DMS53 treated with DMSO at 0.1 percent for 48 hours (cell line): ENCODE data around the gene LIF.
"Not testable (repeated sequence)": the region's sequence is repeated elsewhere in the genome, so short reads cannot be mapped to it uniquely, and the experiment has no call there.

ENCODE experiments used
- DNase-seq: peaks from one replicate; lab custom pipeline; 2025; ENCODE audit not compliant: unreplicated experiment; lab: John Stamatoyannopoulos, UW

LIF gene

DNA sequence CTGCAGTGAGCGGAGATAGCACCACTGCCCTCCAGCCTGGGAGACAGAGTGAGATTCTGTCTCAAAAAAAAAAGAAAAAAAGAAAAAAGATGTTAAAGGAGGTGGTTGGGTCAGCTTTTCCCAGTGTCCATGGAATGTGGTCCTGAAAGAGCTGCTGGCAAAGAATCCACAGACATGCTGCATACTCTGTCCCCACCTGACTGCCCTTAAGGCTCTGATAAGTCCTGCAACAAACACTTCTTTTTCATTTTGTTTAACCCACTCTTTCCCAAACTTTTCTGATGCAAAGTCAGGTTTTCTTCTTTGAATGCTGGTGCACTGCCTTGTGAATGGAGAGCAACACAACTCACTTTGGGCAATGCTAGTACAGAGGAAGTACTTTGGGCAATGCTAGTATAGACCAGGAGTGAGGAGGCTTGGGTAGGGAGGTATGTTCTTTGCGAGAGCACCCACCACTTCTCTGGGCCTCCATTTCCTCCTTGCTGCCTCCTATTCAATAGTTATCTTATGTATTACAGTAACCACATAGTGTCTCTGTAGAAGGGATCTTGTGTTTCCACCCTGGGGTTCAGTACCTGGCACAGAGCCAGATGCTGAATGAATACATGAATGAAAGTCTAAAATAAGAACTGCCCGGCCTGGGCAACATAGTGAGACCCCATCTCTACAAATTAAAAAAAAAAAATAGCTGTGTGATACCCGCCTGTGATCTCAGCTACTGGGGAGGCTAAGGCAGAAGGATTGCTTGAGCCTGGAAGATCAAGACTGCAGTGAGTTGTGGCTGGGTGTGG lies 18.9 kb downstream of the LIF start:
- no peak for DNase-seq

DNA sequence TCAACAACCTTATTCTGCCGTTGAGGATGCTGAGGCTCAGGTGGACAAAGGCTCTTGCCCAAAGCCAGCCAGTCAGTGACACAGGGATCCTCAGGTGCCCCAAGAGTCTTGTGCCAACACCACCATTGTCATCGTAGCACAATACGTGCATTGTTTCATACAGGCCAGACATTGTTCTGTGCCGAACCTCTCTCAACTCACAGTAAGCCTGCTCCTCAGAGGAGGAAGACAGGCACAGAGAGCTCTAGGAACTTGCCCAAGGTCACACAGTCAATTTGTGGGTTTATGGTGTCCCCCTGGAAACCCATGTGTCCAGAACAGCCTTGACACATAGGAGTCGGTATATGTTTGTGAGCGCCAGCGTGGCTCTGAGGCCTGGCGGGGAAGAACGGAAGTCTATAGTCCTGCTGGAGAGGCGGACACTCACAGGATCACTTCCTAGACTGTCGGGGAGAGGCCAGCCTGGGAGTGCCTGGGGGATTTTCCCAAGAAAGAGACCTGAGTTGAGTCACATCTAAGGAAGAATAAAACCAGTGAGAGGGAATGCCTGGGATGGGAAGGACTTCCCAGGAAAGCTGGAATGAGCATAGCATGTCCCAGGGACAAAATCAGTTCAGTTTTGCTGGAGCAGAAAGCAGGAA lies 20.2 kb downstream of the LIF start:
- no peak for DNase-seq

DNA sequence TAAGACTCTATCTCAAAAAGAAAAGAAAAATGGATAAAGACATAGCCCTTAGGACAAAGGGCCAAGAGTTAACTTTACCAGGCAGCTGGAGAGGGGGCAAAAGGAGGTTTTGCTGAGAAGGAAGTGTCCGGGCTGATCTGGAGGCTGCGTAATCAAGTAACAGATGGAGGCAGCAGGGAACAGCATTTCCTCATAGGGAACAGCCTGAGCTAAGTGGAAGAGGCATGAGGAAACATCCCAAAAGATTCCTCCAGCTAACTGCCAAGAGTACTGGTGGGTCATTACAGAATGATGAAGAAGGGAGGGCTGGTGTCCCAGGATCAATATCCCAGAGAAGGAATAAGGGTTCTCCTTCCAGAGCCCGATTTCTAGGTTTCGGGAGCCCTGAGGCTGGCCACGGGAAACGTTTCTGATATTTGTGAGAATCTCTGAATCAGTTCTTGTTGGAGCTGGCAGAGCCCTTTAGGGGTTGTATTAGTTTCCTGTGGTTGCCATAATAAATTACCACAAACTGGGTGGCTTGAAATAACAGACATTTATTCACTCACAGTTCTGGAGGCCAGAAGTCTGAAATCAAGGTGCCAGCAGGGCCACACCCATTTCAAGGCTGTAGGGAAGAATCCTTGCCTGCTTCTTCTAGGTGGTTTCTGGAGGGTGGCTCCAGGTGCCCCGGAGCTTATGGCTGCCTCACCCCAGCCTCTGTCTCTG lies 21.2 kb downstream of the LIF start:
- no peak for DNase-seq

DNA sequence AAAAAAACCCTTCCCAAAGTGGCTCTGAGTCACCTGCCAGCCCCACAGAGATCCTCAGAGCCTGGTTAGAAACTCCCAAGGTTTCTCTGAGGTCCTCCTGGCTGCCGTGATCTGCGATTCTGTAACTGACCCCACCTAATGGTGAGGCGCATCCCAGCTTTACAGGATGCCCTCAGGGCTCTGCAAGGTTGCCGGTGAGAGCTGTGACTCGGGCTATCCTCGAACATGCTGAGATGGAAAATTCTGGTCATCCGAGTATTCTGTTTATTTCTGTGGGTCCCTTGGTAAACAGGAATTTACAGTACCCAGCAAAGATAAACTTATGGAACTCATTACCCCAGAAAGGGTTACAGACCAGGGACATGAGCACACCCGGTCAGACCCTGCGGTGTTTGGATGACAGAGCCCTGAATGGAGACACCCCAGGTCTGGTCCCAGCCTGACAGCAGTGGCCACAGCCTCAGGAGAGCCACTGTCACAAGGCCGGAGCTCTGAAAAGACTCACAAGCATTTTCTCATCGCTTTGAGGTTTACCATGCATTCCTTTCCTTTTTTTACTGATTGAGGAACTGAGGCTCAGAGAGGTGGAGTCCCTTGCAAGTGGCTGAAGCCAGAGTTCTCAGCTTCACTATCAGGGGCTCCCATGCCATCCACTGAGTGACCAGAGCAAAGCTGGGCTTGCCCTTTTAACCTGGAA lies 22.2 kb downstream of the LIF start:
- no peak for DNase-seq

DNA sequence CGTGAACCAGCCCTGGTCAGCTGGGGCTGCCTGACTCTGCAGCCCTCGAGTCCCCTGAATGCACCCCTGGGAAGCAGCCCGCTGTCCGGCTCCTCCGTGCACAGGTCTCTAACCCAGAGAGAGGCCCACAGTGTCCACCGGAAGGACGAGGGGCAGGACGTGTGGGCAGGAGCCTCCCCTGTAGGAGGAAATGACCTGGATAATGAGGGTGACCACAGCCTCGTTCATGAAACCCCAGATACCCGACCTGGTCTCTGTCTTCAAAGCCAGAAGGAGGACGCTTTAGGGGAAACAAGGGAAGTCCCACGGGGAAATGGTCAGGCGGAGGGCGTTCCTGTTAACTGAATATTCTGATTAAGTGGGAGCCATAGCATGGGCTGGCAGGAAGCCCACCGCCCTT lies 23.3 kb downstream of the LIF start:
- DNase-seq: no peak

DNA sequence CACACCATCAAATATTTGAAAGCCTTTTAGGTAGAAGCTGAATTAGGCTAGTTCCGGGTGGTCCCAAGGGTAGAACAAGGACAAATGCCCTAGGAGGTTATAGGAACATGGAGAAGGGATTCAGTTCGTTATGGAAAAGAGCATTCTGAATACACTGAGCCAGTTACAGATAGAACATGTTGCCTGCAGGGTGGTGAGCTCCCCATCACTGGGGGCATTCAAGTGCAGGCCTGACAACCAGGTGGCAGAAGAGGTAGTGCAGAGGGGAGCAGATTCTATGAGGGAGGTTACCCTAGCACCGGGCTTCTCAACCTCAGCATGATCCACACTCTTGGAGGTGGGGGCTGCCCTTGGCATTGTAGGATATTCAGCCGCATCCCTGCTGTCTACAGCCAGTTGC lies 24.2 kb downstream of the LIF start:
- no peak for DNase-seq

DNA sequence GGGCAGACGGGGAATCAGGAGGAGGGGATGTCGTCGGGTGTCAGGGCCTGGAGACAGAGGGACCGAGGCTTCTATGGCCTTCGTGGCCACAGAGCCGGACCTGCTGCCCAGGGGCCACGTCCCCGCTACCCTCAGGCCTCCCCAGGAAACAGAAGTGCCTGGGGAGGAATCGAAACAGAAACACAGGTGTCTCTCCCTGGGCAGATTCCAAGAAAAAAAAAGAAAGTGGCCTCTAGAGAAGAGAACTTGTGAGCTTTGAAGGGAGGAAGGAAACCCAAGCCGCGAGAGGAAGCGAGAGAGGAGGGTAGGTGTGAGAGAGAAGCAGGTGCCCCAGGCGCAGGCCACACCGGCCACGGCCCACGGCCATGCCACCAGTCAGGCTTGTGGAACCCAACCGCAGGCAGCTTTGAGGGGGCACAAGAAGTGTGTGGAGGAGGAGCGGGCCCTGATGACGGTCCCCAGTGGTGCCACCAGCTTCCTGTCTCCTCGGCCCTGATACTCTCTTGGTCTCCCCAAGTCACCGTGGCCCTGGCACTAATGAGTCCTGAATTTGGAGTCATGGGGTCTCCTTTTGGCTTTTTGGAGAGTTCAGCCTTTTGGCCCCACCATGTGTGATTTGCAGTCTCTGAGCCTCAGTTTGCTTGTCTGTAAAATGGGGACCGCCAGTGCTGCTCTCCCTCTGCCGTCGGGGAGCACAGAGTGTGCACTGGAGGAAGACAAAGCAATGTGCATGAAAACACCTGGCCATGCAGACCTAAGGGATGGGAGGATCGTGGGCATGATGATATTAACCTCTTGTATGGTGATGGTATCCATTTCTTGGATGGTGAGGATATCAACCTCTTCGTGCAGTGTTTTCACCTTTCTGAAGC lies 25.2 kb downstream of the LIF start:
- DNase-seq: no peak

DNA sequence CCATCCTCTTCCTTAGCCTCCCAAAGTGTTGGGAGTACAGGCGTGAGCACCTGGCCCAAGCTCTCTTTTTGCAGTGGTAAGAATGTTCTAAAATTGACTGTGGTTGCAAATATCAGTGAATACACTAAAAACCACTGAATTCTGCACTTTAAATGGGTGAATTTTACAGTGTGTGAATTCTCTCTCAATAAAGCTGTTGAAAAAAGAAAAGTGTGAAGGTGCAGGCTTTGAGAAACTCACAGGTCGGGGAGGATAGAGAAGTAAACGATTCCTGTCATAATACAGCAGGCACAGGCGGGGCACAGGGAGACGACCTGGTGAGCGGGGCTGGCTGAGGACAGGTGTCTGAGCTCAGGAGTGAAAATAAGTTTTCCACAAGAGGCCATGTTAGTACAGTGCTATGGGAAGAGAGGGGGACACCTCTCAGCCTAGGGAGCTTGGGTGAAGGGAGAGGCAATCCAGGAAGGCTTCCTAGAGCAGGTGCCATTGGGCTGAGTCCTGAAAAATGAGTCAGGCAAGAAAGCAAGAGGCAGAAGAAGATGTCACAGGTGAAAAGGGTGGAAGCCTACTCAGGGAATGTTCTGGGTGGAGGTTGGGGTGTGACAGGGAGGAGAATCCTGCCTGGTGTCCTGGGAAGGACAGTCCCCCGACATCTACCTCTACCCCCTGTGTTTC lies 26.1 kb downstream of the LIF start:
- DNase-seq: no peak

DNA sequence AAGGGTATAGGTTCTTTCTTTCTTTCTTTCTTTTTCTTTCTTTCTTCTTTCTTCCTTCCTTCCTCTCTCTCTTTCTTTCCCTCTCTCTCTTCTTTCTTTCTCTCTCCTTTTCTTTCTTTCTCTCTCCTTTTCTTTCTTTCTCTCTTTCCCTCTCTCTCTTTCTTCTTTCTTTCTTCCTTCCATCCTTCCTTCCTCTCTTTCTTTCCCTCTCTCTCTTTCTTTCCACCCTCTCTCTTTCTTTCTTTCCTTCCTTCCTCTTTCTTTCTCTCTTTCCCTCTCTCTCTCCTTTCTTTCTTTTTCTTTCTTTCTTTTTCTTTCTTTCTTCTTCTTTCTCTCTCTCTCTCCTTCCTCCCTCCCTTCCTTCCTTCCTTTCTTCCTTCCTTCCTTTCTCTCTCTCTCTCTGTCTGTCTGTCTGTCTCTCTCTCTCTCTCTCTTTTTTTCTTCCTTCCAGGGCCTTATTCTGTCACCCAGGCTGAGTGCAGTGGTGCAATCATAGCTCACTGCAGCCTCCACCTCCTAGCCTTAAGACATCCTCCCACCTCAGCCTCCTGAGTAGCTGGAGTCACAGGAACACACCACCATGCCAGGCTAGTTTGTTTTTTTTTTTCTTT lies 26.8 kb downstream of the LIF start:
- DNase-seq: no peak

DNA sequence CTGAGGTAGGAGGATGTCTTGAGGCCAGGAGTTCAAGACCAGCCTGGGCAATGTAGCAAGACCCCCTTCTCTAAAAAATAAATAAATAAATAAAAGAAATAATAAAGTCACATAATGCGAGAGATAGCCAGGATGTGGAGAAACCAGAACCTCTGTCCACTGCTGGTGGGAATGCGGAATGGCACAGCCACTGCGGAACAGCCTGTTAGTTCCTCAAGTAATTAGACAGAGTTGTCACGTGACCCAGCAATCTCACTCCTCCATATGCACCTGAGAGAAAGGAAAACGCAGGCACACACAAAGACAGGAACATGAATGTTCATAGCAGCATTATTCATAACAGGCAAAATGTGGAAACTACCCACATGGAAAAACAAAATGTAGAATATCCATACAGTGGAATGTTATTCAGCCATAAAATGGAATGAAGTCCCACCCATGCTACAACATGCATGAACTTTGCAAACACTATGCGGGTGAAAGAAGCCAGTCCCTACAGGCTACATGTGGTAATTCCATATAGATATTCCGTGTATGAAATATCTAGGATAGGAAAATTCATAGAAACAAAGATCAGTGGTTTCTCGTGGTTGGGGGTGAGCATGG lies 27.4 kb downstream of the LIF start:
- DNase-seq: no peak

DNA sequence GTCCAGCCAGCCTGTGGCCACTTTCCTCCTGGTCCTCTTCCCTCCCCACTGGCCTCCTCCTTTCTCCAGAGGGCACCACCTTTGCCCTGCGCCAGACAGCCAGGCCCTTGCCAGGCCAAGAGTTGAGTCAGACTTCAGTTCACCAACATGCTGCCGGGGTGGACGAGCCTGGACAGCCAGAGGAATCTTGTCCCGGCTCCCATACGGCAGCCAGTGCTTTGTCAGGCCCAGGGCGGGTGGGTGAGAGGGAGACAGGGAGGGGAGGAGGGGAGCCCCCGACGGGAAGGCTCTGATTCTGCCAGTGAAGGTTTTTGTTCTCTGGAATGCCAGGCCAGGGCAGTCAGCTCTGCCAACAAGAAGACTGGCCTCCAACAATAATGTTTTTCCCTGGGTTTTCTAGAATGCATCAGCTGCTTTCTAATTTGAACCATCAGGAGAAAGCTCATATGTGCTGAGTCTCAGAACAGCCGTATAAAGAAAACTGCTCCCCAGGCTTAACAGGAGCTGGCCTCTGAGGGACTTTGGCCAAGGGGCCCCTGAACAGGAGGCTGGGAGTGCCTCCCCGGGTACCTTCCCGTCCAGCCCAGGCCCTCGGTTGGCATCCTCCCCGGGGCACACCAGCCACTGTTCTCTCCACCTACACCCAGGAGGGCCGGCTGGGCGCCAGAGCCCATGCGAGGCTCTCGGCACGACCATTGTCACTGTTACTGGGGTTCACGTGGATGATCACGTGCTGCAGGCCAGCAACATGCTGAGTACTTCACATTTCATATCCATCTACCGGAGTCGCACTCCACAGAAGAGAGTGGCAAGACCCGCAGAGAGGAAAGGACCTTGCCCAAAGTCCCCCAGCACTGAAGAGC lies 28.6 kb downstream of the LIF start:
- DNase-seq: no peak

DNA sequence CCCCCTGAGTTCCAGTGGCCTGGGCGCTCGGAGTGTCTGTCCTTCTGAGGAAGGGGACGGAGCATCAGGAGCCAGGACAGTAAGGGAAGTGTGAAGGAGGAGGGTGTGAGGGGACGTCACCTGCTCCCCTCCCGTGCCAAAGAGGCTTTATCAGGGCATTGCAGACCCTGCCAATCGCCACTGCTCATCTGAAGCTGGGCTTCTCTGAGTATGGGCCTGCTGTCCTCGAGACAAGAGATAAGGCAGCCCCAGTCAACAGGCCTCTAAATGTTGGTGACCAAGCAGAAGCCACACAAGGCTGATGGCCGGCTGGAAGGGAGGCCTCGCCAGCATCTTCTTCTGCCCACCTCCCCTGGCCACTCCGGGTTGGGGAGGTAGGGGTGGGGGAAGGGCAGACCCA lies 29.8 kb downstream of the LIF start:
- no peak for DNase-seq

DNA sequence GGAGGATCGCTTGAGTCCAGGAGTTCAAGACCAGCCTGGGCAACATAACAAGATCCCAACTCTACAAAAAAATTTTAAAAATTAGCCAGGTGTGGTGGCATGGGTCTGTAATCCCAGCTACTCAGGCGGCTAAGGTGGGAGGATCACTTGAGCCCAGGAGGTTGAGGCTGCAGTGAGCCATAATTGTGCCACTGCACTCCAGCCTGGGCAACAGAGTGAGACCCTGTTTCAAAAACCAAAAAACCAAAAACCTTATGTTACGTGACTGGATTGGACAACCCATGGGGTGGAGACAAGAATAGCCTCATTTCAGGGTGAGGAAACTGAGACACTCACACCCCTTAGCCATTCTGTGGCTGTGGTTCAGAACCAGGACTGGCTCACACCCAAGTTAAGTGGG lies 30.3 kb downstream of the LIF start:
- not testable (repeated sequence) for DNase-seq

DNA sequence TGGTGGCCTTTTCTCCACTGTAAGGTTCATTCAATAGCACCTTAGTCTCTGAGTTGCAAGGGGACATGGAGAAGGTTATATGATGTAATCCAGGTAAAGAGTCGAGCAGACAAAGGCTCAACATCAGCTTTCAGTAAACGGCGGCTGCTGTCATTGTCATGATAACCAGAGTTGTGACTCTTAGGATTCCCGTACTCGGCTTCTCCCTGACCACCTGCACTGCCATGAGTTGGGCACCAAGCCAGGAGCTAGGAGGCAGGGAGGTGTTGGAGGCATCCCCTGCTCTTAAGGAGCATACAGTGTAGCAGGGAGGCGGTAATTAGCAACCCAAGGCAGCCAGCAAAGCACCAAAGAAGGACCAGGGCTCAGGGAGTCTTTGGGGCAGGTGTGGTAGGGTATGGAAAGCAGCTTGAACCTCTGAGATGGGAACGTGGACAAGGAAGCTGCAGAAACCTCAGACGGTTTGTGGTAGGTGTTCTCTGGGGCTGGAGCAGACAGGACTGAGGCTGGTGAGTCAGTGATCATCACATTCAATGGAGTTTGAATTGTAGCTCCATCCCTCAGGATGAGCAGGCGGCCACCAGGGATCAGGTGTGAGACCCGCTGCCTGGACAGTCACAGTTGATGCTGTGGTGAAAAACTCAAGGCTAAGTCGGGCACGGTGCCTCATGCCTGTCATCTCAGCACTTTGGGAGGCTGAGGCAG lies 31.7 kb downstream of the LIF start:
- no peak for DNase-seq

DNA sequence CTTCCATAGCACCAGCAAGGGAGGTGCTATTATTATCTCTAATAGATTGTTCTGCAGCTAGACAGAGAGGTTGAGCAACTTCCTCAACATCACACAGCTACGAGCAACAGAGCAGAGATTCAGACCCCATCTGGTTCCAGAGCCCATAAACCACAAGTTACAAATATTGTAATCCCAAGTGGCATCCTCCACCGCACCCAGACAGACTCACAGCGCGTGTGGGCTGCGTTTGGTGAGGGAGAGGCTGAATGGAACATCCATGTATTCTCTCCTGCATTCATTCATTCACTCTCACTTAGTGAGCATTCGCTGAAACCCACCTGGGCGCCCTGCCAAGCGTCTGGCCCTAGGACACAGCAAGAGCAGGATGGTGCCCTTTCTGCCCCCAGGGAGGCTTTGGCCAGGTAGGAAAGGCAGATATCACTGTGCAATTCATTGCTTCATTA lies 33.5 kb downstream of the LIF start:
- no peak for DNase-seq

DNA sequence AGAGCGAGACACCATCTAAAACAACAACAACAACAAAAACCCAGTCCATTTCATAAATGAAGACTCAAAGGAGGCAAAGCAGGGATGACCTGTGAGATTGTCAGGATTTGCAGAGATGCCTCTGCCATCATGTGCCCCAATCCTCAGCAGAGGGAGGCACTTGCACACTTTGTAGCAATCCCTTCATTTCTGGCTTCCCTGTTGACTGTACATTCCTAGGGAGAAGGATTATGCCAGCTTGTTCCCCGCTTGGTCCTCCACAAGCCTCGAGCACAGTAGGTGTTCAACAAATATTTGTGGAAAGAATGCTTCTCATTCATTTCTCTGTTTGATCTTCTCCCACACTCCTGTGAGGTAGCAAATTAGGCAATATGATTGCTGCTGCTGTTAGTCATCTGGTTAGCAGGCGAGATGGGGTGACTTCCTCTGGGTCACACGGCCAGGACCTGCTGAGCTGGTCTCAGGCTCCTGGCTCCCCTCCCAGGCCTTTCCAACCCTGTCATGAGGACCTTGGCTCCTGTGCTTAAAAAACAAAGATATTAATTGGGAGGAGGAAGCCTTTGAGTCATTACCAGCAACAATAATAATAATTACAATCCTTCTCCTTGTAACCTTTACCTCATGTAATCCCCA lies 34.1 kb downstream of the LIF start:
- DNase-seq: no peak

DNA sequence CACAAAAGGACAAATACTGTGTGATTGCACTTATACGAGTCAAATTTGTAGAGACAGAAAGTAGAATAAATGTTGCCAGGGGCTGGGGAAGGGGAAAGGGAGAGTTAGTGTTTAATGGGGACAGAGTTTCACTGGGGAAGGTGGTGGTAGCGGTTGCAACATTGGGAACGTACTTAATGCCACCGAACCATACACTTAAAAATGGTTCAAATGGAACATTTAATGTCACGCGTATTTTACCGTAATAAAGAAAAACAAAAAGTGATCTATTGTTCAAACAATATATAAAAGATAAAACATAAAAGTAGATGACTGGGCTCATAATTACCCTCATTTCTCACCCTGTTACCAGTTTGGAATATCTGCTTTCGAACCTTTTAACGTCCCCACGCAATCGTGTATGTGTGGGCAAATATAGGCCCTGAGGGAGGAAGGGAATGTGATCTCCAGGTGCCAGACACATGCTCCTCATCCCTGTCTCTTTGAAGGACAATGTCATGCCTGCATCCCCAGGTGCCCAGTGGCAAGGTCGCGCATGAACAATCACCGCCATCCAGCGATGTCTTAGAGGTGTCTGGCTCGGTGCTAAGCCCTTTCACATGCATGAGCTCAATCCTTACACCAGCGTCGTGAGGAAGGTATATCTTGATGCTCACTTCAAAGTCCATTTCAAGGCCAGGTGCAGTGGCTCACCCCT lies 35.3 kb downstream of the LIF start:
- no peak for DNase-seq
